ENCODE data around the gene DPP4. TPM values are rescaled to one million over a fixed set of nuclear protein-coding genes. Genes with fewer than 3 reads are reported as not detected.

Gene DPP4
- total RNA-seq, 1 experiment from 2014 or later: 27.6 TPM

DNA sequence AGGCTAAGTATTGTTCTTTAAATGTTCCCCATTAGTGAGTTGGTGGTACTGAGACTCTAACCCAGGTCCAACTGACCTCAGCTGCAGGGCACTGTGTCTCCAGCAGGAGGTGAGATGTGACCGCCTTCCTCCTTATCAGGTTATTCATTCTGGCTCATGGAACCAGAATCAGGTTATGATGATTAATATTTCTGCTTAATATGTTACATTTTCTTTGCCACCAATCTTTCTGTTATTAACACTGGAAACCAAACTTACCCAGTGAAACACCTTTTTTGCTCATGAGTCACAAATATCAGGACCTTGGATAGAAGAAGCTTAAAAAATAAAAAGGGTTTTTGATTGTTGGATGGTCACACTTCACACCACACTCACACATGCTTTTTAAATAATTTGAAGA, 85.4 kb downstream of the DPP4 start:
- H3K27me3 Mint-ChIP-seq (ENCODE audit: unreplicated experiment): no peaks in the 10 kb centered on the region
- intact Hi-C loops (cut with micrococcal nuclease; ENCODE audit: unreplicated experiment): no loop called here
- H3K4me3 Mint-ChIP-seq (ENCODE audit: low read depth, unreplicated experiment): no peak overlapping the region
- CTCF ChIA-PET: no interaction called here
- TF ChIP-seq, protein P1, sequence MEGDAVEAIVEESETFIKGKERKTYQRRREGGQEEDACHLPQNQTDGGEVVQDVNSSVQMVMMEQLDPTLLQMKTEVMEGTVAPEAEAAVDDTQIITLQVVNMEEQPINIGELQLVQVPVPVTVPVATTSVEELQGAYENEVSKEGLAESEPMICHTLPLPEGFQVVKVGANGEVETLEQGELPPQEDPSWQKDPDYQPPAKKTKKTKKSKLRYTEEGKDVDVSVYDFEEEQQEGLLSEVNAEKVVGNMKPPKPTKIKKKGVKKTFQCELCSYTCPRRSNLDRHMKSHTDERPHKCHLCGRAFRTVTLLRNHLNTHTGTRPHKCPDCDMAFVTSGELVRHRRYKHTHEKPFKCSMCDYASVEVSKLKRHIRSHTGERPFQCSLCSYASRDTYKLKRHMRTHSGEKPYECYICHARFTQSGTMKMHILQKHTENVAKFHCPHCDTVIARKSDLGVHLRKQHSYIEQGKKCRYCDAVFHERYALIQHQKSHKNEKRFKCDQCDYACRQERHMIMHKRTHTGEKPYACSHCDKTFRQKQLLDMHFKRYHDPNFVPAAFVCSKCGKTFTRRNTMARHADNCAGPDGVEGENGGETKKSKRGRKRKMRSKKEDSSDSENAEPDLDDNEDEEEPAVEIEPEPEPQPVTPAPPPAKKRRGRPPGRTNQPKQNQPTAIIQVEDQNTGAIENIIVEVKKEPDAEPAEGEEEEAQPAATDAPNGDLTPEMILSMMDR (IDR thresholded peaks at IDR 0.05; ENCODE audit: unreplicated experiment): peak; percentile 26
- H3K36me3 Mint-ChIP-seq (ENCODE audit: insufficient read depth, unreplicated experiment): no peaks in the 10 kb centered on the region
- DNase-seq: peak; percentile 10
- H3K4me1 Mint-ChIP-seq (ENCODE audit: low read depth, unreplicated experiment): no peaks in the 10 kb centered on the region
- H3K27ac Mint-ChIP-seq (ENCODE audit: unreplicated experiment): no peak overlapping the region
- H3K9me3 Mint-ChIP-seq (ENCODE audit: low read depth, unreplicated experiment): no peaks in the 10 kb centered on the region
- BruUV-seq (replicated peaks): no TSS peak

DNA sequence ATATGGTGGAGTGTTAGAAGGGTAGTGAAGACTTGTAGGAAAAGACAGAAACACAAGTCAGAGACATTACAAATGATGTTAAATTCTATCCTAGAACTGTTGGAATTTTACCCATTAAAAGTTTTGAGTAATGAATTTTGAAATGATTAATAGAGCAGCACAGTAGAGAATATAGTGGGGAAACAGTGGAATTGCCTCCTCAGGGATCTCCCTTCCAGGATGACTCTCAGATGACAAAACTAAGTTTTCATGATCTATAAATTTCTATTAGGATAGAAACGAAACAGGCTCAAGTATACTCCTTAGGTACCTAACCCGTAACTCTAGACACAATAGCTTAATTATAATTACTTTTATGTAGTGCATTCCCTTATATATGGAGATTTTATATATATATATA, 86.7 kb downstream of the DPP4 start:
- DNase-seq: no peak
- H3K27me3 Mint-ChIP-seq (ENCODE audit: unreplicated experiment): no peaks in the 10 kb centered on the region
- BruUV-seq (replicated peaks): no TSS peak
- no peaks in the 10 kb centered on the region for H3K9me3 Mint-ChIP-seq (ENCODE audit: low read depth, unreplicated experiment)
- no peaks in the 10 kb centered on the region for H3K36me3 Mint-ChIP-seq (ENCODE audit: insufficient read depth, unreplicated experiment)
- H3K27ac Mint-ChIP-seq (ENCODE audit: unreplicated experiment): no peak overlapping the region
- no peak overlapping the region for H3K4me3 Mint-ChIP-seq (ENCODE audit: low read depth, unreplicated experiment)
- H3K4me1 Mint-ChIP-seq (ENCODE audit: low read depth, unreplicated experiment): no peaks in the 10 kb centered on the region
- intact Hi-C loops (cut with micrococcal nuclease; ENCODE audit: unreplicated experiment): no loop called here
- TF ChIP-seq, protein P1 (IDR thresholded peaks at IDR 0.05; ENCODE audit: unreplicated experiment): no peak
- CTCF ChIA-PET: no interaction called here

DNA sequence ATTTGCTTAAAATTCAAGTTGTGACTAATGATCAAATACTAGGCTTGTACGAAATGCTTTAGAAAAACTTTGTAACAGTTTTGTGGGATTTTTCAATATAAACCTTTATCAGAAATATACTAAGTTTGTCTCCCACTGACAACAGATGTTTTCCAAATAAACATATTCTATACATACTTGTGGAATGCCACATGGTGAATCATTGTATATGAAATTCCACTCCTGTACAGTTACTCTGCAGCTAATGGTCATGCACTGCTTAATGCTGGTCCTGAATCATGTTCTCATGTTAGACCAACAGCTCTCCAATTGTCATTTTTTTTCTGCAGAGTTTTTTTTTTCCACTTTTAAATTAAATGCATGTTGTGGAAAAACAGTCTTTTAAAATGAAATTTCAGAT, 90.1 kb downstream of the DPP4 start:
- CTCF ChIA-PET: no interaction called here
- no peak overlapping the region for H3K27ac Mint-ChIP-seq (ENCODE audit: unreplicated experiment)
- H3K36me3 Mint-ChIP-seq (ENCODE audit: insufficient read depth, unreplicated experiment): no peaks in the 10 kb centered on the region
- H3K4me3 Mint-ChIP-seq (ENCODE audit: low read depth, unreplicated experiment): no peak overlapping the region
- BruUV-seq (replicated peaks): no TSS peak
- H3K4me1 Mint-ChIP-seq (ENCODE audit: low read depth, unreplicated experiment): no peaks in the 10 kb centered on the region
- intact Hi-C loops (cut with micrococcal nuclease; ENCODE audit: unreplicated experiment): no loop called here
- H3K9me3 Mint-ChIP-seq (ENCODE audit: low read depth, unreplicated experiment): no peaks in the 10 kb centered on the region
- TF ChIP-seq, protein P1 (IDR thresholded peaks at IDR 0.05; ENCODE audit: unreplicated experiment): no peak
- no peak for DNase-seq
- no peaks in the 10 kb centered on the region for H3K27me3 Mint-ChIP-seq (ENCODE audit: unreplicated experiment)

DNA sequence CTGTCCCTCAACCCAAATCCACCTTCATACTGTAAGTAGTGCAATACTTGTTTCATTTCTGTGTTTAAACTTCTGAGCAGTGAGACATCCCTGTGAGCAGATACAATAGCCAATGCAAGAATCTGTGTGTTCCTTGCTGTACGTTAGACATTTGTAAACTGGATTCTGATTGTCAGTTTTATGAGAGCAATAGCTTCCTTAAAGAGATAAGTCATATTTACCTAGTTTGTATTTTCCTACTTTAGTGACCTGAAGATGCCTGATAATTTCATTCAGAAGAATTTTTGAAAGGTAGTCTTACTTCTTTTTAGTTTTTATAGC, 90.7 kb downstream of the DPP4 start:
- Mint-ChIP-seq H3K4me3 (ENCODE audit: low read depth, unreplicated experiment) (no peak overlapping the region), H3K27ac (ENCODE audit: unreplicated experiment) (no peak overlapping the region), H3K9me3 (ENCODE audit: low read depth, unreplicated experiment) (no peaks in the 10 kb centered on the region), H3K4me1 (ENCODE audit: low read depth, unreplicated experiment) (no peaks in the 10 kb centered on the region), H3K27me3 (ENCODE audit: unreplicated experiment) (no peaks in the 10 kb centered on the region), H3K36me3 (ENCODE audit: insufficient read depth, unreplicated experiment) (no peaks in the 10 kb centered on the region)
- CTCF ChIA-PET: no interaction called here
- intact Hi-C loops (cut with micrococcal nuclease; ENCODE audit: unreplicated experiment): no loop called here
- no TSS peak for BruUV-seq (replicated peaks)
- TF ChIP-seq, protein P1 (IDR thresholded peaks at IDR 0.05; ENCODE audit: unreplicated experiment): no peak
- no peak for DNase-seq
